Activated CD4-positive, CD25-positive, alpha-beta regulatory T cell treated with anti-CD3 and anti-CD28 coated beads, Interleukin-2, amount 50 U/mL, for 16 hours (primary cell): Measurements from ENCODE around the gene TMEM273.

Experiments
- DNase-seq: peaks from one replicate; pipeline ENCODE4 v3.0.0-alpha.2; 2020; ENCODE audit warnings: low read depth, low spot score

TMEM273 gene

GRCh38 chr10:49164559-49165188, 23.5 kb downstream of the TMEM273 start:
- no peak for DNase-seq

DNA sequence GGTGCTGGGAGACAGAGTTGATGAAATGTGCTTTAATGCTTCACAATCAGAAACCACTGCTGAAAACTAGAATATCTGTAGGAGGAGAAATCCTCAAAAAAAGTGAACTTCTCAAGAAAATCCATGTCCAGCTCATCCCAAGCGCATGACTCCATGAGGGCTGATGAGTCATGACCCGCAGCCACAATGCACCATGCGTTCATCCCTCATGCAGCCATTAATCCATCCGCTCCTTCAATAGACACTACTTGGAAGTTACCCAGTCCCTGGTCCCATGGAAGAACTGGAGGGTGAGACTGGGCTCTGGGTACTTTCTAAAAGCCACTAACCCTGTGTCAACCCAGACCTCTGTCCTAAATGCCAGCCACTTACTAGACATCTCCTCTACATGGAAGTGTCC, 24.4 kb downstream of the TMEM273 start:
- no peak for DNase-seq

GRCh38 chr10:49162761-49163310, 25.4 kb downstream of the TMEM273 start:
- DNase-seq = no peak

GRCh38 chr10:49162063-49162462, 26.1 kb downstream of the TMEM273 start:
- DNase-seq = no peak

GRCh38 chr10:49161411-49161997, 26.7 kb downstream of the TMEM273 start:
- DNase-seq = no peak

DNA sequence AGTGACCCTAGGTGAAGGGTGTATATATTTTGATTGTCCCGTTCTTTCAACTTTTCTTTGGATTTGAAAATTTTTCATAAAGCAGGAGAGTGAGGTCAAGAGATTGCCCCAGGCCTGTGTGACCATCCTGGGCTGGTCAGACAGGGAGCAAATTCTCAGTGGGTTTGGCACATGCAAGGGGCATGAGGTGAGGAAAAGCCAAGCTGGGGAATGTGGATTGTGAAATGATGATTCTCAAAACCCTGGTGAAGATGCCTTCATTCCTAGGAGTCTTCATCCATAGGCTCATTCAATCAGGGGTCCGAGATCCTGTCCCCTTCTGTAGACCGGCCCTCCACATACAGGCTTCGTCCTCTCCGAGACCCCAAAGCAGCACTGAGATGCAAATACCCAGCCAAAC, 27.4 kb downstream of the TMEM273 start:
- no peak for DNase-seq

- DNase-seq = no peak
Measured at GRCh38 chr10:49160110-49160509, 28.1 kb downstream of the TMEM273 start.

GRCh38 chr10:49158915-49159314, 29.3 kb downstream of the TMEM273 start:
- DNase-seq = no peak

DNA sequence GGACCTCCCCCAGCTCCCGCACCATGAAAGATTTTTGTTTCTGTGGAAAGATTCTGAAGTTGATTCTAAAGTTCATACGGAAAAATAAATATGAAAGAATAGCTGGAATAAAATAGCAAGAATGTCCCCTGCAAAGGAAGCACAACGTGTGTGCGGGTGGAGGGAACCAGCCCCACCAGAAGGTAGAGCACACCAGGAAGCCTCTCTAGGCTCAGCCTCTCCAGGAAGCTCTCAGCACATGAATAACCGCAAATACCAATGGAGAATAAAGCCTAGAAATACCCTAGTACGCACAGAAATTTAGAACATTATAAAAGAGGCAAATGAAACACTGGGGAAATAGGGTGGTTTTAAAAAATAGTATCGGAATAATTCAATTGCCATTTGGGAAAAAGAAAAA, 29.8 kb downstream of the TMEM273 start:
- DNase-seq = no peak

GRCh38 chr10:49157229-49157628, 31.0 kb downstream of the TMEM273 start:
- DNase-seq = no peak

DNA sequence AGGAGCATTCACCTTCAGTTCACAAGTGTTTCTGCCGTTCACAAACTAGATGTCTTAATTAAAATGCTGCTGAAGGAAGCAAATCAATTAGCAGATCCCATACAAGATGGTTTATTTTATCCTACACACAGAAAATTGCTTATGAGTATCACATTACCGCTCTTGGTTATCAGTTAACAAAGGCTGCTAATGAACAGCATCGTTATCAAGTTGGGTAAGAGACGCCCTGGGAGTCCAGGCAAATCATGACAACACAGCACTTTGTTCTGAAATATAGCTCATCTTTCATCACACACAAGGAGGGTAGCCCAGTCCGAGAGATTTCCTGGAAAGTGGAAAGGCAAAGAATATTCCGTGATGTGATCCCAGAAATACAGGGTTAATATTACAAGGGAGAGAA, 33.5 kb downstream of the TMEM273 start:
- DNase-seq = no peak

DNA sequence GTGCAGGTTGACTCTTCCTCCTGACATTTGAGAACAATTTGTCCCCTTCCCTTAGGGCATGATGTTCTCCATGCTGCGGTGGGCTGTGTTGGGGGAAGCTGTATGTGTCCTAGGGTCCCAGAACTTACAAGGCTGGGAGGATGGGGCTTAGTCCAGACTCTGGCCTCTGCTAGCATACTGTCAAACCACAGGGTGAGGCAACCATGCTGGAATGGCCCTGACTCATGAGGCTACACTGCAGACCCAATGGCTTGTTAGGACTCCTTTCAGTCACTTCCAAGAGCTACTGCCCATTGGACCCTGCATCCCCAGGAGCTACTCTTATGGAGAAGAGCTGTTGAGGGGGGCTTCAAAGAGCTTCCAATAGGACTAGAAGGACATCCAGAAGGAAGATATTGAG, 34.2 kb downstream of the TMEM273 start:
- DNase-seq = no peak

DNA sequence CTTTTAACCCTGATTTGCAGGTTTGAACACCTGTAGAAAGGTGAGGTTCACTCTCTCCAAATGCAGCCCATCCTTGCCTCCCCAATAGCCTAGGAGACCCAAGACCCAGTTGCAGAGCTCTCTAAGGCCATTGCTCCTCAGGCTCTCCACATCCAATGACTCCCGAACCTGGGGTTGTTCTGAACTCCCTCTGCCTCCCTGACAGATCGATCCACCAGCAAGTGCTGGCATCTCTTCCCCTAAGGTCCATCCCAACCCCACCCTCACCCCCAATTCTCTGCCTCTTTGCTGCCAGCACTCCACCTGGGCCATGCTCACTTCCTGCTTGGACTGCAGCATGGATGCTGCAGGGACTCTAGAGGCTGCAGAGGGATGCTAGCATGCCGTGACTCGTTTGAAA, 35.1 kb downstream of the TMEM273 start:
- no peak for DNase-seq

DNA sequence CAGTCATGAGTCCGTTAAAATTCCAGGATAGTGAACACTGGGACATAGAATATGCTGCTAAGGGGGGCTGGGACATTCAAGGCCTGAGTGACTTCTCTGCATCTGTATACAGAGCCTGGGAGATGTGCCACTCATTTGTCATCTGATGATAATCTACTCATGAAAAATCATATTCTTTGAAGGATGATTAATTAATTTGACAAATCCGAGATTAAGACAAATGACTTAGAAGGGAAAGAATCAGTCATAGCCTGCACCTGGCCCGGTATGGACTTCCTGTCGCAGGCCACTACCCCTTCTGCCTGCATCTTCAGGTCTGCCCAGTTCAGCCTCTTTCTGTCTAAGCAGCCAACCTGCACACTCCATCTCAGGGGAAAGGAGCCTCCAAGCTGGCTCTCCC, 35.5 kb downstream of the TMEM273 start:
- DNase-seq = no peak

DNA sequence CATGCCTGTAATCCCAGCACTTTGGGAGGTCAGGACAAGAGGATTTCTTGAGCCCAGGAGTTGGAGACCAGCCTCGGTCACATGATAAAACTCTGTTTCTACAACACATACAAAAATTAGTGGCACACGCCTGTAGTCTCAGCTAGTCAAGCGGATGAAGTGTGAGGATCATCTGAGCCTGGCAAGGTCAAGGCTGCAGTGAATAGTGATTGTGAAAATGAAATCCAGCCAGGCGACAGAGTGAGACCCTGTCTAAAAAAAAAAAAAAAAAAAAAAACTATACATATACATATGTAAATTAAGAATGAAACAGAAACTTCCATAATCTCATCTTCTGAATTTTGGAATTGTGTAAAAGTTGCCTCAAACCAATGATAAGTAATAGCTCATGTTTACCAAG, 36.2 kb downstream of the TMEM273 start:
- no peak for DNase-seq

DNA sequence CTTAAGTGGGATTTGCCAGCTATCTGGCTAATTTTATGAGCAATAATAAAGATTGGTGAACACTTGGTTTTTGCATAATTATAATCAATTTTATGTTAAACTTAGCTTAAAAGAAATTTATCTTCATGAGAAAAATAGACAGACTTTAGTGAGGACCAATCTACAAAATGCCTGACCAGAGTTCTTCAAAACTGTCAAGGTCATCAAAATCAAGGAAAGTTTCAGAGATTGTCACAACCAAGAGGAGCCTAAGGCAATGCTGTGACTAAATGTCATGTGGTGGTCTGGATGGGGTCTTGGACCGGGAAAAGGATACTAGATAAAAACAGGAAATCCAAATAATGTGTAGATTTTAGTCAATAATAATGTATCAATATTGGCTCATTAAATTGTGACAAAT, 36.7 kb downstream of the TMEM273 start:
- no peak for DNase-seq

- DNase-seq = no peak
Measured at GRCh38 chr10:49151025-49151445, 37.2 kb downstream of the TMEM273 start.

DNA sequence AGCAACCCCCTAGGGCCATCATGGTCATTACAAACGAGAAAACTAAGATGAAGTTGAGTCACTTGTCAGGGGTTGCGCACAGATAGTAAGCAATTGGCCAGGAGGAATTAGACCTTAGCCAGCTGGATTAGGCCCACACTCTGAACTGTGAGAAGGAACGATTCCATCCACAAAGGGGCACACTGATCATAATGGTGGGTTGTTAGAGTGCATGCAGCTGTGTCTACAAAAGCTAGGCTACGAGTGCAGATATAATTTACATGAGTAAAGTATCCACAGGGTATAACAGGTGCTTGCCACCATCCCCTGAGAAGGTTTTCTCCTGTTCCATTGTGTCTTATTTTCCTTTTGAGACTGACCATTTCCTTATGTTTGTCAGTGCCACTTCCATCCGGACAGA, 37.8 kb downstream of the TMEM273 start:
- DNase-seq = no peak

GRCh38 chr10:49149881-49150280, 38.3 kb downstream of the TMEM273 start:
- DNase-seq = no peak

- DNase-seq = no peak
Measured at GRCh38 chr10:49144058-49144720, 44.0 kb downstream of the TMEM273 start.

DNA sequence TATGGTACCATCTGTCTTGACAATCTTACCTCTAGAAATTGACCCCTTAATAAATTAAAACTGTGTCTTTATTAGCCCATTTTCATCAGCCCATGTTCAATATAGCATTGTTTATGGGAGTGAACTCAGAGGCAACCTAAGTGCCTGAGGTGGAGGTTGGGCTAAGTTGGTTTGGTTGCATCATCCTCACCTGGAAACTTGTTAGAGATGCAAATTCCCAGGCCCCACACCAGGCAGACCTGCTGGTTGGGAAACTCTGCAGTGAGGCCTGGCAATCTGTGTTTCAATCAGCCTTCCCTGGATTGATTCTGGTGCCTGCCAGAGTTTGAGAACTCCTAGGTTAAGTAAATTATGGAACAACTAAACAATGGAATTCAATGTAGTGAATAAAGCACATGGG, 44.9 kb downstream of the TMEM273 start:
- DNase-seq = no peak

DNA sequence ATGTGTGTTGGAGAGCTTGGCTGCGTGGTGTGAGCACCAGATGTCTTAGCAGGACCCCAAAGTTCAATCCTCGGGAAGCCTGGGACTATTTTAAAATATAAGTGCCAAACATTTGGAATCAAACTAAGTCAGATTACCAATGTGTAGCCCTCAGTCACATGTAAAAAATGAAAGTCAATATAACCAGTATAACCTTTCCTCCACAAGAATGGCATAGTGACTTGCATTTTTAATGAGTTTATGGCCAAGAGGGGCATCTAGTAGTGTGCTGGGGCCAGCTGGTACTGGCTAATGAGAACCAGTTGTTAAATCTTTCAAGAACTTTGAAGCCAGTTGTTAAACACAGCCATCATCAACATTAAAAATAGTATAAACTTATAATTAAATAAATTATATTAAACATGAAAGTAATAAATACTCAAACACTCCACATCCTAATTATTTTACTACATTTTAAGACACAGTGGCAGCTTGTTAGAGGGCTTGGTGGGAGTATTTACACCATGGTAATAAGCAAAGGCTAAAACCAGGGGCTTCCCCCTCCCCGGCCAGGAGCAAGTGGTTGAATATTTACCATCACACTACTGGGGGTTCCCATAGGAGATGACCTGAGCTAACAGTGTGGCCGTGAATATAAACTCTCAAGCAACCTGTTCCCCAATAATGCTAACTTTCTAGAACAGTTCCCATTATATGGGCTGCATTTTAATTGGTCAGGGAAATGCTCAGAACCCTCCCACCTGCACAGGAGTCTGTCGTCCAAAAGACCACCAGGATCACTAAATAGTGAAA, 46.5 kb downstream of the TMEM273 start:
- no peak for DNase-seq
